Measurements from ENCODE around the gene PSMD3. TPM values are rescaled to one million over a fixed set of nuclear protein-coding genes. Genes with fewer than 3 reads are reported as not detected.

The PSMD3 gene
- total and polyA plus RNA-seq, 9 of the 15 experiments (the other 6 are each of a cell fraction or from before 2014, with no cell fraction given): 2.0 to 251 (median 135) TPM

- 0 out of 2 replicates have a peak, but pooled peaks have one; percentile 17 for TF ChIP-seq ETV1 (tag; conservative IDR thresholded peaks at IDR 0.05; ENCODE audit: low read depth)
- TF ChIP-seq TARDBP (IDR thresholded peaks at IDR 0.05): no peak
- no peak for TF ChIP-seq HDAC8 (tag; IDR thresholded peaks at IDR 0.05)
- TF ChIP-seq GABPB1 (CRISPR knock-in tag; IDR thresholded peaks at IDR 0.05): no peak
- TF ChIP-seq, protein P1, sequence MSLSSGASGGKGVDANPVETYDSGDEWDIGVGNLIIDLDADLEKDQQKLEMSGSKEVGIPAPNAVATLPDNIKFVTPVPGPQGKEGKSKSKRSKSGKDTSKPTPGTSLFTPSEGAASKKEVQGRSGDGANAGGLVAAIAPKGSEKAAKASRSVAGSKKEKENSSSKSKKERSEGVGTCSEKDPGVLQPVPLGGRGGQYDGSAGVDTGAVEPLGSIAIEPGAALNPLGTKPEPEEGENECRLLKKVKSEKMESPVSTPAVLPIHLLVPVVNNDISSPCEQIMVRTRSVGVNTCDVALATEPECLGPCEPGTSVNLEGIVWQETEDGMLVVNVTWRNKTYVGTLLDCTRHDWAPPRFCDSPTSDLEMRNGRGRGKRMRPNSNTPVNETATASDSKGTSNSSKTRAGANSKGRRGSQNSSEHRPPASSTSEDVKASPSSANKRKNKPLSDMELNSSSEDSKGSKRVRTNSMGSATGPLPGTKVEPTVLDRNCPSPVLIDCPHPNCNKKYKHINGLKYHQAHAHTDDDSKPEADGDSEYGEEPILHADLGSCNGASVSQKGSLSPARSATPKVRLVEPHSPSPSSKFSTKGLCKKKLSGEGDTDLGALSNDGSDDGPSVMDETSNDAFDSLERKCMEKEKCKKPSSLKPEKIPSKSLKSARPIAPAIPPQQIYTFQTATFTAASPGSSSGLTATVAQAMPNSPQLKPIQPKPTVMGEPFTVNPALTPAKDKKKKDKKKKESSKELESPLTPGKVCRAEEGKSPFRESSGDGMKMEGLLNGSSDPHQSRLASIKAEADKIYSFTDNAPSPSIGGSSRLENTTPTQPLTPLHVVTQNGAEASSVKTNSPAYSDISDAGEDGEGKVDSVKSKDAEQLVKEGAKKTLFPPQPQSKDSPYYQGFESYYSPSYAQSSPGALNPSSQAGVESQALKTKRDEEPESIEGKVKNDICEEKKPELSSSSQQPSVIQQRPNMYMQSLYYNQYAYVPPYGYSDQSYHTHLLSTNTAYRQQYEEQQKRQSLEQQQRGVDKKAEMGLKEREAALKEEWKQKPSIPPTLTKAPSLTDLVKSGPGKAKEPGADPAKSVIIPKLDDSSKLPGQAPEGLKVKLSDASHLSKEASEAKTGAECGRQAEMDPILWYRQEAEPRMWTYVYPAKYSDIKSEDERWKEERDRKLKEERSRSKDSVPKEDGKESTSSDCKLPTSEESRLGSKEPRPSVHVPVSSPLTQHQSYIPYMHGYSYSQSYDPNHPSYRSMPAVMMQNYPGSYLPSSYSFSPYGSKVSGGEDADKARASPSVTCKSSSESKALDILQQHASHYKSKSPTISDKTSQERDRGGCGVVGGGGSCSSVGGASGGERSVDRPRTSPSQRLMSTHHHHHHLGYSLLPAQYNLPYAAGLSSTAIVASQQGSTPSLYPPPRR (CRISPR knock-in tag; IDR thresholded peaks at IDR 0.05; ENCODE audit: borderline replicate concordance): no peak
- TF ChIP-seq, protein P2, sequence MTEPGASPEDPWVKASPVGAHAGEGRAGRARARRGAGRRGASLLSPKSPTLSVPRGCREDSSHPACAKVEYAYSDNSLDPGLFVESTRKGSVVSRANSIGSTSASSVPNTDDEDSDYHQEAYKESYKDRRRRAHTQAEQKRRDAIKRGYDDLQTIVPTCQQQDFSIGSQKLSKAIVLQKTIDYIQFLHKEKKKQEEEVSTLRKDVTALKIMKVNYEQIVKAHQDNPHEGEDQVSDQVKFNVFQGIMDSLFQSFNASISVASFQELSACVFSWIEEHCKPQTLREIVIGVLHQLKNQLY (CRISPR knock-in tag; conservative IDR thresholded peaks at IDR 0.05): no peak
- peak; percentile 28; the same call in 1 of the 2 replicates for TF ChIP-seq SPI1 (IDR thresholded peaks at IDR 0.05; ENCODE audit: borderline replicate concordance, low read depth, low read length)
- no peak for TF ChIP-seq EP300 (IDR thresholded peaks at IDR 0.05; ENCODE audit: low read length)
- TF ChIP-seq CCAR2 (IDR thresholded peaks at IDR 0.05; ENCODE audit: low read depth, low read length): no peak
- no peak for TF ChIP-seq DNMT1 (IDR thresholded peaks at IDR 0.05)
- no peak for TF ChIP-seq ZNF212 (CRISPR knock-in tag; IDR thresholded peaks at IDR 0.05)
- TF ChIP-seq KHSRP (IDR thresholded peaks at IDR 0.05): no peak
- peak; percentile 69; the same call in 1 of the 2 replicates for TF ChIP-seq EHMT2 (IDR thresholded peaks at IDR 0.05)
- TF ChIP-seq SMAD4 (CRISPR knock-in tag; conservative IDR thresholded peaks at IDR 0.05): peak; percentile 70
These were observed 685 bp upstream of the PSMD3 start (continued) for GRCh38 chr17:39979893-39980350.

Data from K562 (cell line).